H9 (cell line): ENCODE data around the gene CYP27A1. TPM values are rescaled to one million over a fixed set of nuclear protein-coding genes. Genes with fewer than 3 reads are reported as not detected.

ENCODE experiments used
- DNase-seq: peaks from one replicate; pipeline ENCODE4 v3.0.0-alpha.2; 2017
- H2AFZ ChIP-seq: one replicate; pipeline ENCODE4 v1.6.1; 2013; ENCODE audit warnings: mild to moderate bottlenecking, low read length, control low read depth, moderate library complexity
- H2AK5ac ChIP-seq: 2 replicates; pipeline ENCODE4 v1.6.1; 2013; ENCODE audit warnings: low read length, control low read depth, mixed read lengths; ENCODE audit not compliant: insufficient read length
- H2BK120ac ChIP-seq: one replicate; pipeline ENCODE4 v1.6.1; 2013; ENCODE audit warnings: low read depth, mild to moderate bottlenecking, low read length, control low read depth, inconsistent platforms; ENCODE audit not compliant: poor library complexity, severe bottlenecking
- H2BK12ac ChIP-seq: 2 replicates; pipeline ENCODE4 v1.6.1; 2013; ENCODE audit warnings: low read length, control low read depth, mixed read lengths, low read depth; ENCODE audit not compliant: insufficient read length
- H2BK15ac ChIP-seq: 2 replicates; pipeline ENCODE4 v1.6.1; 2013; ENCODE audit warnings: low read depth, low read length, control low read depth
- H2BK20ac ChIP-seq: one replicate; pipeline ENCODE4 v1.6.1; 2013; ENCODE audit warnings: low read depth, mild to moderate bottlenecking, low read length, control low read depth, inconsistent platforms; ENCODE audit not compliant: poor library complexity, severe bottlenecking
- H2BK5ac ChIP-seq: 2 replicates; pipeline ENCODE4 v1.6.1; 2013; ENCODE audit warnings: low read length, control low read depth, mixed read lengths; ENCODE audit not compliant: insufficient read length
- H3K14ac ChIP-seq: 2 replicates; pipeline ENCODE4 v1.6.1; 2013; ENCODE audit warnings: low read length, control low read depth; ENCODE audit not compliant: insufficient read depth
- H3K18ac ChIP-seq: 2 replicates; pipeline ENCODE4 v1.6.1; 2013; ENCODE audit warnings: low read depth, mild to moderate bottlenecking, mixed read lengths, low read length, control low read depth; ENCODE audit not compliant: insufficient read length
- H3K23ac ChIP-seq: 2 replicates; pipeline ENCODE4 v1.6.1; 2013; ENCODE audit warnings: low read length, control low read depth, mixed read lengths, low read depth; ENCODE audit not compliant: insufficient read length
- H3K23me2 ChIP-seq: 2 replicates; pipeline ENCODE4 v1.6.1; 2013; ENCODE audit warnings: low read depth, mild to moderate bottlenecking, mixed read lengths, low read length, control low read depth; ENCODE audit not compliant: insufficient read length, poor library complexity, severe bottlenecking
- H3K27ac ChIP-seq: 2 replicates; pipeline ENCODE4 v1.5.1; 2013; ENCODE audit warnings: low read length, control low read depth, mixed read lengths, low read depth; ENCODE audit not compliant: insufficient read length
- H3K27me3 ChIP-seq: 2 replicates; pipeline ENCODE4 v1.6.1; 2013; ENCODE audit warnings: low read length, control low read depth, inconsistent platforms; ENCODE audit not compliant: insufficient read depth
- H3K4ac ChIP-seq: 2 replicates; pipeline ENCODE4 v1.6.1; 2013; ENCODE audit warnings: low read depth, mild to moderate bottlenecking, control low read depth, inconsistent platforms, low read length, moderate library complexity
- H3K4me1 ChIP-seq: 2 replicates; pipeline ENCODE4 v1.6.1; 2013; ENCODE audit warnings: low read length, control low read depth, inconsistent platforms; ENCODE audit not compliant: insufficient read depth
- H3K4me2 ChIP-seq: 2 replicates; pipeline ENCODE4 v1.6.1; 2013; ENCODE audit warnings: low read length, control low read depth, mixed read lengths; ENCODE audit not compliant: insufficient read length, insufficient read depth
- H3K56ac ChIP-seq: 2 replicates; pipeline ENCODE4 v1.6.1; 2013; ENCODE audit warnings: low read depth, mild to moderate bottlenecking, mixed read lengths, low read length, control low read depth; ENCODE audit not compliant: insufficient read length
- H3K79me1 ChIP-seq: 2 replicates; pipeline ENCODE4 v1.6.1; 2013; ENCODE audit warnings: low read depth, mild to moderate bottlenecking, moderate library complexity, low read length, control low read depth, inconsistent platforms; ENCODE audit not compliant: insufficient read depth, poor library complexity, severe bottlenecking
- H3K79me2 ChIP-seq: 2 replicates; pipeline ENCODE4 v1.6.1; 2013; ENCODE audit warnings: low read length, control low read depth, inconsistent platforms; ENCODE audit not compliant: insufficient read depth
- H3K9ac ChIP-seq: 2 replicates; pipeline ENCODE4 v1.6.1; 2013; ENCODE audit warnings: low read length, control low read depth, mixed read lengths; ENCODE audit not compliant: insufficient read length; ENCODE audit errors: extremely low read depth
- H3K9me3 ChIP-seq: one replicate; pipeline ENCODE4 v1.6.1; 2013; ENCODE audit warnings: low read depth, low read length, inconsistent platforms; ENCODE audit not compliant: control insufficient read depth
- H3T11ph ChIP-seq: one replicate; pipeline ENCODE4 v1.6.1; 2013; ENCODE audit warnings: mild to moderate bottlenecking, low read length, control low read depth, inconsistent platforms
- H4K20me1 ChIP-seq: one replicate; pipeline ENCODE4 v1.6.1; 2013; ENCODE audit not compliant: control insufficient read depth, insufficient read length, insufficient read depth
- H4K5ac ChIP-seq: 2 replicates; pipeline ENCODE4 v1.6.1; 2013; ENCODE audit warnings: low read depth, mild to moderate bottlenecking, mixed read lengths, low read length, control low read depth; ENCODE audit not compliant: insufficient read length
- H4K8ac ChIP-seq: replicated peaks from 2 replicates; pipeline ENCODE4 v1.6.1; 2013; ENCODE audit warnings: low read length, control low read depth, mixed read lengths, low read depth; ENCODE audit not compliant: insufficient read length
- H4K91ac ChIP-seq: 2 replicates; pipeline ENCODE4 v1.6.1; 2013; ENCODE audit warnings: low read depth, mild to moderate bottlenecking, moderate library complexity, mixed read lengths, low read length, control low read depth; ENCODE audit not compliant: insufficient read length
- H3K27ac Mint-ChIP-seq, 3 experiments: 2 replicates in 2 of 3; 3 replicates in 1 of 3; pipeline ENCODE4 v1.8.0; 2020 to 2021; ENCODE audit warnings: mixed read lengths in 3 of 3, mild to moderate bottlenecking in 1 of 3, moderate library complexity in 1 of 3
- H3K27me3 Mint-ChIP-seq: 2 replicates; pipeline ENCODE4 v1.8.0; 2021; ENCODE audit warnings: low read depth, mild to moderate bottlenecking, moderate library complexity, mixed read lengths
- H3K36me3 Mint-ChIP-seq, 3 experiments: 2 replicates in 2 of 3; 3 replicates in 1 of 3; pipeline ENCODE4 v1.8.0; 2020 to 2021; ENCODE audit warnings: low read depth in 3 of 3, mixed read lengths in 3 of 3; ENCODE audit not compliant: insufficient read depth in 1 of 3
- H3K4me1 Mint-ChIP-seq, 2 experiments: 2 replicates each; pipeline ENCODE4 v1.8.0; 2020; ENCODE audit warnings: mixed read lengths in 2 of 2
- H3K4me3 Mint-ChIP-seq, 2 experiments: 2 replicates in 1 of 2; 3 replicates in 1 of 2; pipeline ENCODE4 v1.8.0; 2020 to 2021; ENCODE audit warnings: mild to moderate bottlenecking in 2 of 2, mixed read lengths in 2 of 2, moderate library complexity in 1 of 2
- H3K9me3 Mint-ChIP-seq, 2 experiments: 2 replicates in 1 of 2; 3 replicates in 1 of 2; pipeline ENCODE4 v1.8.0; 2020; ENCODE audit warnings: mild to moderate bottlenecking in 2 of 2, mixed read lengths in 2 of 2, moderate library complexity in 1 of 2
- CTCF ChIP-seq: fragments of 200-600 bp; sonication (generic); conservative IDR thresholded peaks from 3 replicates; pipeline ENCODE4 v1.8.0; 2021; ENCODE audit warnings: antibody characterized with exemption, mild to moderate bottlenecking
- WGBS: extraction: QIAGEN DNeasy Blood & Tissue Kit; methylation state at CpG from one replicate; pipeline ENCODE4 v1.1.7; 2013; ENCODE audit warnings: missing lambda C conversion rate, low lambda C conversion rate, mixed read lengths; ENCODE audit not compliant: insufficient read length; ENCODE audit errors: extremely low coverage; 5-methylcytosine and 5-hydroxymethylcytosine counted together
- total RNA-seq: library from RNA; stranded (reverse); gene quantifications from 2 replicates; pipeline ENCODE4 v1.2.1, GENCODE V29; 2021

CYP27A1 gene
- total RNA-seq, 1 experiment from 2014 or later: 3.1 TPM

DNA sequence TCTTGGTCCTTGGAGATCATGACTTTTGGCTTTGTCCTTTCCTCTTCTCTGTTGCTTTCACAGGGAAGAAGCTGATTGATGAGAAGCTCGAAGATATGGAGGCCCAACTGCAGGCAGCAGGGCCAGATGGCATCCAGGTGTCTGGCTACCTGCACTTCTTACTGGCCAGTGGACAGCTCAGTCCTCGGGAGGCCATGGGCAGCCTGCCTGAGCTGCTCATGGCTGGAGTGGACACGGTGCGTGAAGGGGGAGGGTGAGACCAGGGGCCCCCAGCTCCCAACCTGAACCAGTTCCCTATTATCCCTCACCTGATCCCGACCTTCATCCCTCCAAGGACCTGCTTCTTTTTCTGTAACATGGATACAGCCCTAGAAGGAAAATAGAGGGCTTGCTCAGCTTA, 30.9 kb downstream of the CYP27A1 start:
- no CpG with 5 or more reads among the region's 5 CpGs for WGBS
- H2AK5ac ChIP-seq: no peak overlapping the region

More for the DNA sequence above, 30.9 kb downstream of the CYP27A1 start:
- no peaks in the 10 kb centered on the region; a peak in 1 of 7 replicates for H3K36me3 Mint-ChIP-seq
- Histone ChIP-seq H2BK20ac (no peak overlapping the region), H3K23ac (no peak overlapping the region), H3K27me3 (no peaks in the 10 kb centered on the region), H2BK120ac (no peak overlapping the region), H4K20me1 (no peaks in the 10 kb centered on the region), H3K56ac (no peak overlapping the region), H2BK5ac (no peak overlapping the region), H3K4ac (no peak overlapping the region), H4K91ac (no peak overlapping the region), H3K18ac (no peak overlapping the region), H3K4me1 (no peaks in the 10 kb centered on the region), H3K79me1 (no peaks in the 10 kb centered on the region), H4K5ac (no peak overlapping the region), H3K9ac (no peak overlapping the region), H3K9me3 (no peaks in the 10 kb centered on the region), H2BK12ac (no peak overlapping the region), H2AFZ (no peak overlapping the region), H3K79me2 (no peaks in the 10 kb centered on the region), H3K4me2 (no peak overlapping the region), H3T11ph (no peak overlapping the region), H2BK15ac (no peak overlapping the region), H3K14ac (no peak overlapping the region), H3K27ac (no peak overlapping the region), H3K23me2 (no peaks in the 10 kb centered on the region), H4K8ac (no peak overlapping the region)
- TF ChIP-seq CTCF: no peak
- no peaks in the 10 kb centered on the region for H3K27me3 Mint-ChIP-seq
- no peak overlapping the region; a peak in 1 of 7 replicates for H3K27ac Mint-ChIP-seq
- no peaks in the 10 kb centered on the region for H3K4me1 Mint-ChIP-seq
- H3K4me3 Mint-ChIP-seq: no peak overlapping the region
- H3K9me3 Mint-ChIP-seq: no peaks in the 10 kb centered on the region
- DNase-seq: no peak
